IPS-18c (cell line): ENCODE data around the gene GNAI2.
A peak's percentile ranks its signal among the peaks of the same experiment; 100 is the strongest.
"Not testable (repeated sequence)": the region's sequence is repeated elsewhere in the genome, so short reads cannot be mapped to it uniquely, and the experiment has no call there.

Experiments used
- H3K4me3 ChIP-seq: 2 replicates; pipeline ENCODE4 v1.7.0; 2013; ENCODE audit warnings: low read depth, mild to moderate bottlenecking, low read length, moderate library complexity; ENCODE audit not compliant: insufficient read depth
- H3K9me3 ChIP-seq: one replicate; pipeline ENCODE4 v1.6.1; 2013; ENCODE audit warnings: mild to moderate bottlenecking, low read length, moderate library complexity; ENCODE audit not compliant: control insufficient read depth, insufficient read depth

The GNAI2 gene

DNA sequence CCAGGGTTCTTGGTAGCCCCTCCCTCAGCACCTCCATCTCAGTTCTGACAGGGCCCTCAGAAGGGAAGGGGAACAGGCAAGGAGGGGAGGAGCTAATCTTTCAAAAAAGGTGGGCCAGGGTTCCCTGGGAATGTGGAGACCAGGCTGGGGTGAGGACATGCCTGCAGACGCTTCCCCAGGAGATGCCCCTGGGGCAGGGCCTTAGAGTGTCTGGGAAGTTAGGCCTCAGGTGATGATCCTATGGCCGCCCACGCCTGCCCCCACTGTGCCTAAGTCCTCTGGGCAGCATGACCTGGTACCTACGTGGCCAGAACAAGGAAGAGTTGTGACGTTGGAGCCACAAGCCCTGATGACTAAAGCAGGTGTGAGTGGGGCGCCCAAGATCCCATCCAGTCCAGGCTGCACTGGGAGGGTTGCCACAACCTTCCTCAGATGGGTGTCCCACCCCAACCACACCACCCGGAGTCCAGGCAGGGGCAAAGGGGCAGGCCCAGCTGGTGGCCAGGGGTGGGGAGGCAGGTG lies 29.0 kb downstream of the GNAI2 start:
- H3K4me3 ChIP-seq: no peak overlapping the region
- H3K9me3 ChIP-seq: no peaks in the 10 kb centered on the region

DNA sequence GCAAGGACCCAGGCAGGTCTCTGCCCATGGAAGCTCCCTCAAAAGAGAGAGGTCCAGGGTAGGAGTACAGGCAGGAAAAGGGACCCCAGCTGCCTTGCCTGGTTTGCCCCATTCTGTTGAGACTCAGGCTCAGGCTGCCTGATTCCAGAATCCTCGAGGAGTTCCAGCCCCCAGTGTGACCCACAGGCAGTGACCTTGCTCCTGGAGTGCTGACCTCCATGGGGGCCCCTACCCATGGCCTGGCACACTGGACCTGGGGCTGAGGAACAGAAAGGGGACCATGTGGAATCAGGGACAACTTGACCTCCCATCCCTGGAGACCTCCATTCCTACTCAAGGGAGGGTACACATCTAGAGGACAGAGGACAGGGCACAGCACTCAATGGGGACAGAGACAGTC lies 29.6 kb downstream of the GNAI2 start:
- no peak overlapping the region for H3K4me3 ChIP-seq
- no peaks in the 10 kb centered on the region for H3K9me3 ChIP-seq

DNA sequence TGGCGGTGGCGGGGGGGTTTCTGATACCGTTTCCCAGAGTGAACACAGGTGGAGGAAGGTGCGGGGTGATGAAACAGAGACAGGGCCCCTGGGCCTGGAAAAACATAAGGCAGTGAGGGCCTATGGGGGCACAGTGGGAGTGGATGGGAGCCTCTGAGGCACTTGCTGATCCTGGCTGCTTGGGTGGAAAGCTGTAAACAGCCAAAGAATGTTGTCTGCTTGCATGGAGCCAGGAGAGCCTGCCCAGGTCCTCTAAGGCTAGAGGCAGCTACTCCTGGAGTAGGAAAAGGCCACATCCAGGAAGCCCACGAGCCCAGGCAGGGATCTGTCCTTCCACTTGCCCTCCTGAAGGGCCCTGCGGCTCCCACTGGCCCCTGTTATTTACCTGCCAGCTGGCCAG lies 30.0 kb downstream of the GNAI2 start:
- Histone ChIP-seq H3K9me3 (no peaks in the 10 kb centered on the region), H3K4me3 (no peak overlapping the region)

DNA sequence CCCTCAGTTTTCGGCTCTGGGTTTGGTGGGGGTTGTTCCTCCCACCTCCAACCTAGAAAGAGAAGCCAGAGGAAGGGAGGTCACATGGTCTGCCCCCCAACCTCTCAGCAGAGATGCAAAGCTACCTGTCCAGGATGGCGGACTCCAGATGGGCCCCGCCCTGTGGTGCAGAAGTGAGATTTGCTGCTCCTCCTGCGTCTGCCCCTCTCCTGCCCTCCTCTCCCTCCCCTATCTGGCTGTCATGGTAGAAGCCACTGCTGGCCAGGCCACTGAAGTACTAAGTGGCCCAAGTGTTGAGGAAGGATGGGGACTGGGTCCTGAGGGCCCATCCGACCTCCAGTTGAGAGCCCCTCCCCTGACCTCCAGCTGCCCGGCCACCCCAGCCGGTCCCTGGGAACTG lies 30.8 kb downstream of the GNAI2 start:
- Histone ChIP-seq H3K4me3 (peak overlapping the region; percentile 15; the same call in 1 of the 2 replicates), H3K9me3 (no peaks in the 10 kb centered on the region)

DNA sequence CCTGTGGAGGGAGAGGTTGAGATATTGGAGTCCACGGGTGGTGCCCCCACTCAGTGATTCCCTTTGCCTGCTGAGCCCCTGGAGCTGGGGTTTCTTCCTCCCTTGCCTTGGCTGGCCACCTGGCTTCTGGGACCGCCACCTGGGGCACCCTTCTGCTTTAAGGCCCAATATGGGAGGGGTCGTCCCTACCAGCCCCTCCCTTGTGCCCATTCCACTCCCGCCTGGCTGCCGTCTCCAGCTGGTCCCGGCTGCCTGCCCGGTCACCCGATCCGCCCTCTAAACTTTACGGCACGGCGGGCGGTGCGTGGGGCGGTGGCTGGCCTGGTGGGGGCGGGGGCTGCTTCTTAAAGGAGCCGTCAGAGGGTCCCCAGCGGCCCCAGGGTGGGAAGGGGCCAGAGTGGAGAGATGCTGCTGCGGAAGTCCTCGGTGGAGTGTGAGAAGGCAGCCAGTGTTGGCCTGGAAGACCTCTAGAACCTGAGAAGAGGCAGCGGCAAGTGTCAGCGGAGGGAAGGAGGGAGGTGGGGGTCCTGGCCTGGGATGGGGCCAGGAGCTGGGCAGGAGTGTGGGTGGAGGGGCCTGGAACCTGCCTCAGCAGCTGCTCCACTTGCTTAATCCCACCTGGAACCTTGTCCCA lies 31.4 kb downstream of the GNAI2 start:
- H3K4me3 ChIP-seq: peak overlapping the region; percentile 24; the same call in 1 of the 2 replicates
- H3K9me3 ChIP-seq: no peaks in the 10 kb centered on the region

DNA sequence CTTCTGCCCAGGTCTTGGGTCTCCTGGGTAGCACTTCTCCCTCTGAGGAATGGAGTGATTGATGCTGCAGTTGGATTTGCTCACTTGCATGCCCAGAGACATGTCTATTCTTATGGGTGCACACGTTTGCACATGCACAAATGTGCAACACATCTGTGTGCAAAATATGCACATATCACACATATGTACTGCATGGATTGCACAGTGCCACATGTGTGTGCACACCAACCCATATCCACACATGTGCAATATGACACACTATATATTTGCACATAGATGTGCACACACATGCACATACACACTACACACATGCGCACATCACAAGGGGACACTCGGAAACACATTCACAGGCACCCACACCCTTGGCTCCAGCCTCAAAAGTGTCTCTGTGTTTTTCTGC lies 32.3 kb downstream of the GNAI2 start:
- no peak overlapping the region for H3K4me3 ChIP-seq
- H3K9me3 ChIP-seq: no peaks in the 10 kb centered on the region

DNA sequence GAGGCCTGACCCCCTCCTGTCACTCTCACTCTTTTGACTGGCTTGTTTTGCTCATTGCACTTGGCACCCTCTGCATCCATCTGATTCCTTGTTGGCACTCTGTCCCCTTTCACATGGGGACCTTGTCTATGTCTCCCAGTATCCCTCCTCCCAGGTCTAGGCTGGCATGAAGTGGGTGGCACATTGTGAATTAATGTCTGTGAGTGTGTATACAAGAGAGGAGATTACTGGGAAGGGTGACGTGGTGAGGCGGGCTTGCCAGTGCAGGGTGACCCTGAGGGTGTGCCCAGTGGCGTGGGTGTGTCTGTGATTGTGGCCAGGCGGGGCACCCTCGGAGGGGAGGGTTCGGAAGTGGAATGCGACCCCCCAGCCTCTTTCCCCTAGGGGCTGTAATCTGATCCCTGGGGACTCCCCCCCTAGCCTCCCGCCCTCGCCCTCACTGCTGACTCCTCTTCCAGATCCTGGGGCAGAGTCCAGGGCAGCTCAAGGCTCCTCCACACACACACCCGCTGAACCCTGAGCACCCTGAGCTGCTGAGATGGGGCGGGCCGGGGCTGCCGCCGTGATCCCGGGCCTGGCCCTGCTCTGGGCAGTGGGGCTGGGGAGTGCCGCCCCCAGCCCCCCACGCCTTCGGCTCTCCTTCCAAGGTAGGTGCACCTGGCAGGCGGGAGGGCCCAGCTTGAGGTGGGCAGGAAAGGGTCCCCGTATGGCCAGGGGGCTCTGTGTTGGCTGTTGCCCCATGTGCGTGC lies 32.9 kb downstream of the GNAI2 start, which contains the start of gene SEMA3B:
Gene SEMA3B, plus strand, starts transcription at position 445 of the 749 bp plus-strand sequence. Its CDS starts 94 bp downstream, at position 539.
- Histone ChIP-seq H3K9me3 (no peaks in the 10 kb centered on the region), H3K4me3 (no peak within 1 kb of the TSS; the same call in 1 of the 2 replicates)

DNA sequence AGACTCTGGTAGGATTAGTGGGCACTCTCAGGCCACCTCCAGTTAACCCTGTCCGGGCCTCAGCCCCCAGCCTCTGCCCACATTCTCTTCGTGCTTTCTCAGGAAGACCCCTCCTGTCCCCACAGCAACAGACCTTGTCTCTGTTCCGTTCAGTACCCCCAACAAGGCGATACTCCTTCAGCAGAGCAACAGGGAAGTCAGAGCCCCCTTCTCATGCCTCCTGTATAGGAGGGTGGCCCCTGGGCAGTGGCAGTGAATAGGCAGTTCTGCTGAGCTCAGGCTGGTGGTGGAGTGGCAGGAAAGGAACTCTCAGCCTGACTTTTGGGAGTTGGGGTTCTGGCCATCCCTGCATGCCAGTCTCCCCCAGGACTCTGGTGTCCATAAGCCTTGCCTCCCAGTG lies 33.5 kb downstream of the GNAI2 start:
- no peak overlapping the region for H3K4me3 ChIP-seq
- no peaks in the 10 kb centered on the region for H3K9me3 ChIP-seq

DNA sequence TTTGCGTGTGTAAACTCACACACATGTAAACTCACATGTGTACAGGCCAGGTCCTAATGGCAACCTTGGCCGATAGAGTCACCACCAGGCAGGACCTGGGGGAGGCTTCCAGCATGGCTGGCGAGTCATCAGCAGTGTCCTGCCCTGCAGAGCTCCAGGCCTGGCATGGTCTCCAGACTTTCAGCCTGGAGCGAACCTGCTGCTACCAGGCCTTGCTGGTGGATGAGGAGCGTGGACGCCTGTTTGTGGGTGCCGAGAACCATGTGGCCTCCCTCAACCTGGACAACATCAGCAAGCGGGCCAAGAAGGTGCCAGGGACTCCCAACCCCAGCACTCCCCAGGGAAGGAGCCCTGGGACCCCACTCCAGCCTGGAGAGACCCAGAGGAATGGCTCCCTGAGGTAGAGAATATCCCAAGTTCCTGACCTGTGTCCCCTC lies 34.0 kb downstream of the GNAI2 start:
- Histone ChIP-seq H3K4me3 (no peak overlapping the region; the same call in 1 of the 2 replicates), H3K9me3 (no peaks in the 10 kb centered on the region)

DNA sequence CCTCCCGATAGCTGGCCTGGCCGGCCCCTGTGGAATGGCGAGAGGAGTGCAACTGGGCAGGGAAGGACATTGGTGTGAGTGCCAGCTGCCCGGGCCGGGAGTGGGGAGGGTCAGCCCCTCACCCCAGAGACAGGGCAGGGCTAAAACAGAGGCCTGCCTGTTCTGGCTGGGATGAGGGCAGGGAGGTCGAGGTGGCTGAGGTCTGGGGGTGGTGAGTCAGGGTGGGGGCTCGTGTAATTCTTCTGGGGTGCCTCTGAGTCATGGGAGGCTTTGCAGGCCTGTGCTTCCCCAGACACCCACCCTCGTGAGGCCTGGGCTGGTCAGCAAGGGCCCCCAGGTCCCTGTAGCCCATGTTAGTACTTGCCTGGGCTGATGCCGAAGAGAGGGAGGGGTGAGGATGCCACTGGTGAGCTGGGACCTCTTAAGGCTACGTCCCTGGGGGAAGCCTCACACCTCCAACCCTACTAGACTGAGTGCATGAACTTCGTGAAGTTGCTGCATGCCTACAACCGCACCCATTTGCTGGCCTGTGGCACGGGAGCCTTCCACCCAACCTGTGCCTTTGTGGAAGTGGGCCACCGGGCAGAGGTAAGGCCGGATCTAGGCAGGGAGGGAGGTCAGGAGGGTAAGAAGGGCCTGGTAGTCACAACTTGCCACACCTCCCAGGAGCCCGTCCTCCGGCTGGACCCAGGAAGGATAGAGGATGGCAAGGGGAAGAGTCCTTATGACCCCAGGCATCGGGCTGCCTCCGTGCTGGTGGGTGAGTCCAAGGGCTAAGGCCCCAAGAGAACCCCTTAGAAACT lies 34.6 kb downstream of the GNAI2 start:
- no peaks in the 10 kb centered on the region for H3K9me3 ChIP-seq
- no peak overlapping the region for H3K4me3 ChIP-seq

DNA sequence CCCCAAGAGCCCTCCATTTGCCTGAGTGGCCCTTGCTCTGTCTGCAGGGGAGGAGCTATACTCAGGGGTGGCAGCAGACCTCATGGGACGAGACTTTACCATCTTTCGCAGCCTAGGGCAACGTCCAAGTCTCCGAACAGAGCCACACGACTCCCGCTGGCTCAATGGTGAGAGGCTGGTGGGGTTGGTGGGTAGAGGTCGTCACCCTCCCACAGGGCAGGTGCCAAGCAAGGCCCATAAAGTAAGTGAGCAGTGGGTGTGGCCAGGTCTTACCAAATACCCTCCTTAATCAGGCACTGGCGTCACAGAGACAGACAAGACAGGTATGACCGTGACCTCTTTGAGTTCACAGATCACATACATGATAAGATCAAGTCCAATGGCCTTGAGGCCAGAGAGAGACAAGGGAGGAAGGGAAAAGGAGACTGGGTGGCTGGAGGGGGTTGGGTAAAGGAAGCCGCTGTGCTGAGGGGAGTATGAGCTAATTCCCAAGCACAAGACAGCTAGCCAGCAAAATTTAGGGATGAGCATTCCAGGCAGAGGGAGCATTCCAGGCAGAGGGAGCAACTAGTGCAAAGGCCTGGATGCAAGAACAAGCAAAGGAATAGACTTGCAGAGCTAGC lies 35.4 kb downstream of the GNAI2 start:
- Histone ChIP-seq H3K4me3 (no peak overlapping the region), H3K9me3 (no peaks in the 10 kb centered on the region)

DNA sequence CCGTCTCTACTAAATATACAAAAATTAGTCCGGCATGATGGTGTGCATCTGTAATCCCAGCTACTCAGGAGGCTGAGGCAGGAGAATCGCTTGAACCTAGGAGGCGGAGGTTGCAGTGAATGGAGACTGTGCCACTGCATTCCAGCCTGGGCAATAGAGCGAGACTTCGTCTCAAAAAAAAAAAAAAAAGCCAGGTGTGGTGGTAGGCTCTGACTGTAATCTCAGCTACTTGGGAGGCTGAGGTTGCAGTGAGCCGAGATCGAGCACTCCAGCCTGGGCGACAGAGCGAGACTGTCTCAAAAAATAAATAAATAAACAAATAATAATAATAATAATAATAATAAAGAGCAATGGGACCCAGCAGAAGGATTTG lies 36.5 kb downstream of the GNAI2 start:
- H3K4me3 ChIP-seq, H3K9me3 ChIP-seq: not testable (repeated sequence)

DNA sequence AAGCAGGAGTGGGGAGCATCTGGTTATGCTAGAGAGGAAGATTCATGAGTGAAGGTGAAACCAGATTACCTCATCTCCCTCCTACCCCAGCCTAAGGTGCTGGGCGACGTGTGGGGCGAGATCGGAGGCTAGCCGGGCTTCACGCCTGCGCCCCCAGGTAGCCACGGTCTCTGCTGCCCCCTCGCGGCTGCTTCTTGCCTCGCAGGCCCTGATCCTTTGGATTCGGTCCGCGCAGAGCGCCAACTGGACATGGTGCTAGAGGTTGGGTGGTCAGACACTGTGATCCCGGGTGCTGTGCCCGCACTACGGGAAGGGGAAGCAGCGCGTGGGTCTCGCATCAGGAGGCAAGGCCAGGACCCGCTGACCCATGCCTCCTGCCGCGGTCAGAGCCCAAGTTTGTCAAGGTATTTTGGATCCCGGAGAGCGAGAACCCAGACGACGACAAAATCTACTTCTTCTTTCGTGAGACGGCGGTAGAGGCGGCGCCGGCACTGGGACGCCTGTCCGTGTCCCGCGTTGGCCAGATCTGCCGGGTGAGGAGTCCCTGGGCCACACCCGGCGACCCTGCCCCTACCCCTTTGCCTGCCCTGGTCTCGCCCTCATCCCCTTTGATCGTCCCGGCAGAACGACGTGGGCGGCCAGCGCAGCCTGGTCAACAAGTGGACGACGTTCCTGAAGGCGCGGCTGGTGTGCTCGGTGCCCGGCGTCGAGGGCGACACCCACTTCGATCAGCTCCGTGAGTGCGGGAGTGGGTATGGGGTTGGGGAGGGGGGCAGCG lies 37.1 kb downstream of the GNAI2 start:
- Histone ChIP-seq H3K4me3 (peak overlapping the region; percentile 31; the same call in 1 of the 2 replicates), H3K9me3 (no peaks in the 10 kb centered on the region)

DNA sequence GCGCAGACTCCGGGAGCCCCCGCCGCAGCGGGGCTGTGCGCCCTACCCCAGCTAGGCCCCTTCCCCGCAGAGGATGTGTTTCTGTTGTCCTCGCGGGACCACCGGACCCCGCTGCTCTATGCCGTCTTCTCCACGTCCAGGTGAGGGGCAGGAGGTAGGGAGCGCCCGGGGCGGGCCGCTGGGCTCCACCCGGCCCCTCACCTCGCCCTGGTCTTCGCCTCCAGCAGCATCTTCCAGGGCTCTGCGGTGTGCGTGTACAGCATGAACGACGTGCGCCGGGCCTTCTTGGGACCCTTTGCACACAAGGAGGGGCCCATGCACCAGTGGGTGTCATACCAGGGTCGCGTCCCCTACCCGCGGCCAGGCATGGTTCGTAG lies 37.7 kb downstream of the GNAI2 start:
- Histone ChIP-seq H3K9me3 (no peaks in the 10 kb centered on the region), H3K4me3 (peak overlapping the region; percentile 31; the same call in 1 of the 2 replicates)

DNA sequence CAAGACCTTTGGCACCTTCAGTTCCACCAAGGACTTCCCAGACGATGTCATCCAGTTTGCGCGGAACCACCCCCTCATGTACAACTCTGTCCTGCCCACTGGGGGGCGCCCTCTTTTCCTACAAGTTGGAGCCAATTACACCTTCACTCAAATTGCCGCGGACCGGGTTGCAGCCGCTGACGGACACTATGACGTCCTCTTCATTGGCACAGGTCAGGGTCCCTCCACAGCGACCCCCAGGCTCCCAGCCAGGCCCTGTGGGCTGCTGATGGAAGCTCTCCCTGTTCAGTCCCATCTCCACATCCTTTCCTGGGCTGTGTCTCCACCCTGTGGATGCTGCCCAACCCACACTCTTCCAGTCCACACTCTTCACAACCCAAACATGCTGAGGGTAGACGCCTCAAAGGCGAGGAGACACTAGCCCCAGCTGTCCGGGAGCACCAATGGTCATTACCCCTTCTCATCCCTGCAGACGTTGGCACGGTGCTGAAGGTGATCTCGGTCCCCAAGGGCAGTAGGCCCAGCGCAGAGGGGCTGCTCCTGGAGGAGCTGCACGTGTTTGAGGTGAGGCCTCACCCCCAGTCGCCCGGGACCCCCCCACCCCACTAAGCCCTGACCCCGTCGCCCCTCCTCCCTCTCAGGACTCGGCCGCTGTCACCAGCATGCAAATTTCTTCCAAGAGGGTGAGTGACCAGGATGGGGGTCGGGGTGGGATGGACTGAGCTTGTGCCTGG lies 38.5 kb downstream of the GNAI2 start:
- H3K4me3 ChIP-seq: no peak overlapping the region; the same call in 1 of the 2 replicates
- no peaks in the 10 kb centered on the region for H3K9me3 ChIP-seq
